Epithelial cell of prostate (primary cell): ENCODE data around the gene TMEM87B.
"Not testable (repeated sequence)": the region's sequence is repeated elsewhere in the genome, so short reads cannot be mapped to it uniquely, and the experiment has no call there.

Experiments used
- DNase-seq: peaks from one replicate; pipeline ENCODE4 v3.0.0-alpha.2; 2011; ENCODE audit warnings: low read depth, low spot score
- H3K27ac ChIP-seq: fragments of 450-650 bp; 2 replicates; pipeline ENCODE4 v1.5.1; 2017; ENCODE audit warnings: mild to moderate bottlenecking

TMEM87B gene

GRCh38 chr2:112109278-112109677 is 54.2 kb downstream of the TMEM87B start:
- no peak overlapping the region for H3K27ac ChIP-seq
- DNase-seq = no peak

GRCh38 chr2:112110966-112111365 is 55.9 kb downstream of the TMEM87B start:
- no peak for DNase-seq
- no peak overlapping the region for H3K27ac ChIP-seq

GRCh38 chr2:112113354-112113753 is 58.3 kb downstream of the TMEM87B start:
- not testable (repeated sequence) for H3K27ac ChIP-seq, DNase-seq

GRCh38 chr2:112118148-112118547 is 63.1 kb downstream of the TMEM87B start:
- H3K27ac ChIP-seq = no peak overlapping the region
- DNase-seq = no peak

GRCh38 chr2:112121682-112122254 is 66.7 kb downstream of the TMEM87B start:
- no peak overlapping the region for H3K27ac ChIP-seq
- no peak for DNase-seq

GRCh38 chr2:112129060-112129459 is 74.0 kb downstream of the TMEM87B start:
- no peak for DNase-seq

GRCh38 chr2:112133344-112133743 is 78.3 kb downstream of the TMEM87B start:
- no peak for DNase-seq
- H3K27ac ChIP-seq = no peak overlapping the region

More at GRCh38 chr2:112129060-112129459, 74.0 kb downstream of the TMEM87B start:
- no peak overlapping the region for H3K27ac ChIP-seq

GRCh38 chr2:112134120-112134519 is 79.1 kb downstream of the TMEM87B start:
- no peak for DNase-seq
- H3K27ac ChIP-seq = no peak overlapping the region

GRCh38 chr2:112136096-112136495 is 81.0 kb downstream of the TMEM87B start:
- no peak overlapping the region for H3K27ac ChIP-seq
- no peak for DNase-seq

- DNase-seq = no peak
- H3K27ac ChIP-seq = peak overlapping the region; percentile 26
Measured at GRCh38 chr2:112137516-112138158, 82.6 kb downstream of the TMEM87B start.

- no peak for DNase-seq
- H3K27ac ChIP-seq = peak within 1 kb of the TSS; percentile 26
Measured at GRCh38 chr2:112138159-112139032, 83.3 kb downstream of the TMEM87B start, which contains the start of gene FBLN7. TSS of gene FBLN7 (plus strand) at chr2:112138385. CDS start at chr2:112138656, 271 bp downstream.

- H3K27ac ChIP-seq, DNase-seq: not testable (repeated sequence)
Measured at GRCh38 chr2:112139033-112139614, 84.1 kb downstream of the TMEM87B start.

- not testable (repeated sequence) for DNase-seq
Measured at GRCh38 chr2:112139661-112140204, 84.7 kb downstream of the TMEM87B start.

GRCh38 chr2:112140205-112140802 is 85.2 kb downstream of the TMEM87B start:
- DNase-seq = no peak
- H3K27ac ChIP-seq = no peak overlapping the region

More at GRCh38 chr2:112139661-112140204, 84.7 kb downstream of the TMEM87B start:
- not testable (repeated sequence) for H3K27ac ChIP-seq

GRCh38 chr2:112140899-112141625 is 86.0 kb downstream of the TMEM87B start:
- H3K27ac ChIP-seq = no peak overlapping the region
- DNase-seq = no peak

- no peak overlapping the region for H3K27ac ChIP-seq
- no peak for DNase-seq
Measured at GRCh38 chr2:112141626-112142007, 86.5 kb downstream of the TMEM87B start.

- DNase-seq = no peak
- no peak overlapping the region for H3K27ac ChIP-seq
Measured at GRCh38 chr2:112142525-112143078, 87.5 kb downstream of the TMEM87B start.

- DNase-seq = no peak
- H3K27ac ChIP-seq = no peak overlapping the region
Measured at GRCh38 chr2:112143150-112143549, 88.1 kb downstream of the TMEM87B start.

GRCh38 chr2:112144966-112145365 is 89.9 kb downstream of the TMEM87B start:
- DNase-seq = no peak
- no peak overlapping the region for H3K27ac ChIP-seq
